ENCODE data around the gene MATR3.
A peak's percentile ranks its signal among the peaks of the same experiment; 100 is the strongest.
"Not testable (repeated sequence)": the region's sequence is repeated elsewhere in the genome, so short reads cannot be mapped to it uniquely, and the experiment has no call there.

The MATR3 gene, protein sequence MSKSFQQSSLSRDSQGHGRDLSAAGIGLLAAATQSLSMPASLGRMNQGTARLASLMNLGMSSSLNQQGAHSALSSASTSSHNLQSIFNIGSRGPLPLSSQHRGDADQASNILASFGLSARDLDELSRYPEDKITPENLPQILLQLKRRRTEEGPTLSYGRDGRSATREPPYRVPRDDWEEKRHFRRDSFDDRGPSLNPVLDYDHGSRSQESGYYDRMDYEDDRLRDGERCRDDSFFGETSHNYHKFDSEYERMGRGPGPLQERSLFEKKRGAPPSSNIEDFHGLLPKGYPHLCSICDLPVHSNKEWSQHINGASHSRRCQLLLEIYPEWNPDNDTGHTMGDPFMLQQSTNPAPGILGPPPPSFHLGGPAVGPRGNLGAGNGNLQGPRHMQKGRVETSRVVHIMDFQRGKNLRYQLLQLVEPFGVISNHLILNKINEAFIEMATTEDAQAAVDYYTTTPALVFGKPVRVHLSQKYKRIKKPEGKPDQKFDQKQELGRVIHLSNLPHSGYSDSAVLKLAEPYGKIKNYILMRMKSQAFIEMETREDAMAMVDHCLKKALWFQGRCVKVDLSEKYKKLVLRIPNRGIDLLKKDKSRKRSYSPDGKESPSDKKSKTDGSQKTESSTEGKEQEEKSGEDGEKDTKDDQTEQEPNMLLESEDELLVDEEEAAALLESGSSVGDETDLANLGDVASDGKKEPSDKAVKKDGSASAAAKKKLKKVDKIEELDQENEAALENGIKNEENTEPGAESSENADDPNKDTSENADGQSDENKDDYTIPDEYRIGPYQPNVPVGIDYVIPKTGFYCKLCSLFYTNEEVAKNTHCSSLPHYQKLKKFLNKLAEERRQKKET

DNA sequence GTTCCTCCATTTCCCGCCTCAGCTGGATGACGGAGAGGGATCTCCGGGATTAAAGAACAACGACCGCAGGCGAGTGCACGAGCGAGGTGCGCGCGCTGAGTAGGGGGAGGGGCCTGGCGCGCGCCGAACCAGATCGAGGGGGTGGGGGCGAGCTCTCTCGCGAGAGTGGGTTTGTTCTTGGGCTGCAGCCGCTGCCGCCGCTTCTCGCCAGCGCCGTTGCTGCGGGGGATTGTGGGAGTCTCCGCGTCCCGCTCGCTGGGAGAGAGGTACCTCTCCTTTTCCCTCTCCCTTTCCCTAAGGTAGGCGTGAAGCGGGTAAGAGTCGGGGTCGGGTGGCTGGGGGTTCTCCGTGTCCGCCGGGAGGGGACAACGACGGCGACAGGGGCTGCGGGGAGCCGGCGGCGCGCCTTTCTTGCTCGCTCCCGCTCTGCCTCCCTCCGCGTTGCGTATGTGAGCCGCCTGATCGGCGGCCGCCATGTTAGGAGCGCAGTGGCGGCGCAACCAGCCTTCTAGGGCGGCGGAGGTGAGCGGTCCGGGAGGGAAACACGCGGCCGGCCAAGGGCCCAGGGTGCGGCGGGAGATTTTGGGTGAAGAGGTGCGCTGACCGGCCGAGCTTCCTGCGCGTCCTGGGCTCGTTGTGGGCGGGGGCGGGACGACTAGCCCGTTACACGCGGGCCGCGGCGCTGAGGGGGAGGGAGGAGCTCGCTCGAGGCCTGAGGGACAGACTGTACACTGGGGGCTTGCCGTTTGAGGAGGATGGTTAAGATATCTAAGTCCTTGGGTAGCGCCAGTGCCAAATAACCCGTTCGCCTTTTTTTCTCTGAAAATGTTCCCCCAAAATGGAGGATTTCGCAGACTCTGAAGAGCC, at the start of gene MATR3:
TSS of gene MATR3 (plus strand) at position 234 of the 867 bp plus-strand sequence. CDS start 13,676 bp downstream, outside the sequence.
- DNase-seq = peak; percentile 97

- no peak for DNase-seq
Measured at GRCh38 chr5:139245637-139246339, 47.8 kb upstream of the MATR3 start.

- no peak for DNase-seq
Measured at GRCh38 chr5:139246394-139246793, 47.1 kb upstream of the MATR3 start.

DNA sequence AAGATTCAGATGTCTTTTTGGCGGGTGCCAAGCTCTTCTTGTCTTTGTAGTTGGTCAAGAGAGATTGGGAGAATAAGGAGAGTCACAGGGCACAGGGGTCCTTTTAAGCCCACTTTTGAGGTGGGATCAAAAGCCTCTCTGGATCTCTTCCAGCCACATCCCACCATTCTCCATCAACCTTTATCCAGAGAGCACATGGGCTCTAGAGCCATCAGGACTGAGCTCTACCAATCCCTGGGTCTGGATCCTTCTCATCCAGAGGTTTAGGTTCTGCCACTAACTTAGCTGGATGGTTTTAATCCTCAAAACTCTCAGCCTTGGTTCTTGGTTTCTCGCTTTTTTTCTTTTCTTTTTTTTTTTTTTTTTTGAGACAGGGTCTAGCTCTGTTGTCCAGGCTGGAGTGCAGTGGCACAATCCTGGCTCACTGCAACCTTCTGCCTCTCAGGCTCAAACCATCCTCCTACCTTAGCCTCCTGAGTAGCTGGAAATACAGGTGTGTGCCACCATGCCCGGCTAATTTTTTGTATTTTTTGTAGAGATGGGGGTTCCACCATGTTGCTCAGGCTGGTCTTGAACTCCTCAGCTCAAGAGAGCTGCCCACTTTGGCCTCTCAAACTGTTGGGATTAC, 44.6 kb upstream of the MATR3 start:
- no peak for DNase-seq

- no peak for DNase-seq
Measured at GRCh38 chr5:139251281-139251687, 42.3 kb upstream of the MATR3 start.

- DNase-seq = no peak
Measured at GRCh38 chr5:139251695-139252288, 41.7 kb upstream of the MATR3 start.

GRCh38 chr5:139253115-139253514, 40.4 kb upstream of the MATR3 start:
- no peak for DNase-seq

GRCh38 chr5:139256820-139257219, 36.7 kb upstream of the MATR3 start:
- DNase-seq = no peak

DNA sequence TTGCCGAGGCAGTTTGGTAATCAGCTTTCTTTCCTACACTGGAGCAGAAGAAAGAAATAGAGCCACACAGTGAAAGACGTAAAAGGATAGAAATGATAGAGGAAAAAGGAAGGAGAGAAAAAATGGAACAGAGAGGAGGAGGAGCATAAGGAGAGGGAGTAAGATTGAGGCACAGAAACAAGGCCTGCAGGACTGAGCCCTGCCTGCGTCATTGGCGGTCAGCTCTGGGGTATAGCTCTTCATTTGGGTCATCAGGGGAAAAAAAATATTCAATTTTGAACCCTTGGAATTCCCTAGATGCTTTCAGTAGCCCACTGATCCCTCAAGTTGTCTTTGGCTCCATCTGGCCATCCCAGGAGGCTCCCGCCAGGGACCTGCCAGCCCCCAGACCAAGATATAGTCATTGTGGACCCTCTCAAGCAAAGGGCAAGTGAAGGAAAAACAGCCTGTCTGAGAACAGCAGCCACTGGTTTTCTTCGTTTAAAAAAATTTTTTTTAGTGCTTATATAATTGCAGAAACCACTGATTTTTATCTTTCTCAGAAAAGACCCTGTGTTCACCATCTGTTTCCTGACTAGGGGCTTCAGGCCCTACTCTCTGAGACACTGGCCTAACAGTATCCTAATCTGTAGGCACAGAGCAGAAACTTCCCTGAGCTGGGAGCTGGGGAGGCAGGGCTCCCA, 31.3 kb upstream of the MATR3 start:
- DNase-seq = no peak

DNA sequence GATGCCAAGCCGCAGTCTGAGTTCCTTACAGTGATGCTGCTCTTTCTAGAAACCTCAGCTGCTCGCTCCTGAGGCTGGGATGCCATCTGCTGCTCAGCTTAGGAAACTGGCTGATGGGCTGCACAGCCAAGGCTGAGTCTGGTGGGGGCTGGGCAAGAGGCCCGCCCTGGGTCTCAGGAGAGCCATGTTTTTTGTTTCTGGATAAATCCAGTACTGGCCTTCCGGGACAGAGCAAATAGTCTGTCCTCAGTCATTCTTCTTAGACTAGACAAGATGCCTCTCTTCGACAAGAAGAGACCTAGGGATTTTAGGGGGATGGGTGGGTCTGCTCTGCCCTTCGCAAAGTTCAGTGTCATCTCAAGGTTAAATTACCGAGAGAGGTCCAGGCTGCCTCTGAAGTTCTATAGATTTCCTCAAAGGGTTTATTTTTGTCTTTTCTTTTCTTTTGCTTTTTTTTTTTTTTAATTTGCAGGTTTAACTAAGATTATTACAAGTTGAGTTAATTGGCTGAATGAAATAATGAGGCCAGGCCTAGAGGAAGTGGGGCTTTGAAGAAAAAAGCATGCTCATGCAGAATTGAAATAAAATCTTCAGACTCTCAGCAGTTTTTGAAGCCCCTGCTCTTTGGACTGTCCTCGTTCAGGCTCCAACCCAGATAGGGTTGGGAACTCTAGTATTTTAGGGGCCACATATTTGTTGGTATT, 30.6 kb upstream of the MATR3 start:
- peak; percentile 96 for DNase-seq

- DNase-seq = no peak
Measured at GRCh38 chr5:139263536-139263935, 30.0 kb upstream of the MATR3 start.

GRCh38 chr5:139263946-139264345, 29.6 kb upstream of the MATR3 start:
- no peak for DNase-seq

GRCh38 chr5:139265001-139265400, 28.5 kb upstream of the MATR3 start:
- no peak for DNase-seq

- no peak for DNase-seq
Measured at GRCh38 chr5:139266236-139266635, 27.3 kb upstream of the MATR3 start.

DNA sequence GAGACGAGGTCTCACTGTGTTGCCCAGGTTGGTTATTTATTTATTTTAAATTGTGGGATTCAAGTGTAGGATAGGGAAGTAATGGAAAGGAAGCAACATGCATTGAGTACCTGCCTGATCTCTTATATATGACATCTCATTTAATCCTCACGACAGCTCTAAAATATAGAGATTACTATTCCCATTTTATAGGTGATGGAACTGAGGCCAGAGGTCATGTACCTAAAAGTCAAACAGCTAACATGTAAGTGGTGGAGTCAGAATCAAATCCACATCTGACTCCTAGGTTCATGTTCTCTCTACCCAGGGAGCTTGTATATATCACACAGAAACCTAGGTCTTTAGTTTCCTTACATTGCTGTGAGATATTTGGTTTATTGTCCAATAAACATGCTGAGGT, 26.1 kb upstream of the MATR3 start:
- DNase-seq = no peak

GRCh38 chr5:139268364-139269202, 25.0 kb upstream of the MATR3 start:
- DNase-seq = no peak

DNA sequence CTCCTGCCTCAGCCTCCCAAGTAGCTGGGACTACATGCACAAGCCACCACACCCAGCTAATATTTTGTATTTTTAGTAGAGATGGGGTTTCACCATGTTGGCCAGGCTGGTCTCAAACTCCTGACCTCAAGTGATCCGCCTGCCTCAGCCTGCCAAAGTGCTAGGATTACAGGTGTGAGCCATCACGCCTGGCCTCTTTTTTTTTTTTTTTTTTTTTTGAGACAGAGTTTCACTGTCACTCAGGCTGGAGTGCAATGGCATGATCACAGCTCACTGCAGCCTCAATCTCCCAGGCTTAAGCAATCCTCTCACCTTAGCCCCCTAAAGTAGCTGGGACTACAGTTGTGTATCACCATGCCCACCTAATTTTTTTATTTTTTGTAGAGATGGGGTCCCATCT, 22.8 kb upstream of the MATR3 start:
- DNase-seq = not testable (repeated sequence)

DNA sequence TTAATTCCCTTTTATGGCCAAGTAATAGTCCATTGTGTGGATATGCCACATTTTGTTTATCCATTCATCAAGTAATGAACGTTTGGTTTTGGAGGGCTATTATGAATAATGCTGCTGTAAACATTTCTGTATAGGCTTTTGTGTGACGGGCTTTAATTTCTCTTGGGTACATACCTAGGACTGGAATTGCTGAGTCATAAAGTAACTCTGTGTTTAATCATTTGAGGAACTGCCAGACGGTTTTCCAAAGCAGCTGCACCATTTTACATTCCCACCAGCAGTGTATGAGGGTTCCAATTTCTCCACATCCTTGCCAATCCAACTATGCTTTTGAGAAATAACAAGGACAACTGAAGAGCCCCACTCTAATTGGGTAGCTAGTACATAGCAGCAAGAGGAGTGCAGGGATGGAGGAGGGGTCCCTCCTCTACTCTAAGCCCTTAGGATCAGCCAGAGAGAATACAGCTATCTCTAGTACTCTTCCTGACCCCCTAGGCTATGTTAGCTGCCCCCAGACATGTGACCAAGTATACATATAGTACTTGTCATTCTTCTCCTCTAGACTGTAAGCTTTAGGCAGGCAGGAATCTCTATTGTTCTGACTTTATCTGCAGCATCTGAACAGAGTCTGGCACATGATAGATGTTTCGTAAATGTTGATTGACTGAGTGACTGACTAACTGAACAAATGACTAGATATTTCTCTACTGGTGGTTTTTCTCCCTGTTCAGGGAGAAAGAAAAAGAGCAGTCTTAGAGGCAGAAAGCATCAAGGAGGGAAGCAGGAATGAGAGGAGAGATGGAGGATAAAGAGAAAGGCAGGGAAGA, 22.1 kb upstream of the MATR3 start:
- DNase-seq = no peak
